K562 (cell line): ENCODE measurements around the gene LCE1D. TPM values are rescaled to one million over a fixed set of nuclear protein-coding genes. Genes with fewer than 3 reads are reported as not detected.

ENCODE experiments used
- ATAC-seq: fragments of 200-7000 bp; cut with Tn5 transposase; 3 replicates; pipeline ENCODE4 v1.9.1; 2020; ENCODE audit warnings: moderate library complexity
- BruUV-seq: library from RNA; stranded (reverse); fragments of 400-500 nt; replicated peaks from 2 replicates; lab custom pipeline; 2021; lab: Mats Ljungman, UMichigan
- CTCF ChIA-PET: fragments of 300-600 bp; formaldehyde crosslinking; extraction: SDS; loops from one replicate; lab custom pipeline; 2021; ENCODE audit warnings: low intra/inter-chr PET ratio; lab: Yijun Ruan, JAX
- POLR2A ChIA-PET: fragments of 300-600, 350-650 bp; sonication (Branson Sonifier 250); formaldehyde crosslinking; extraction: SDS; loops from one replicate; lab custom pipeline; 2021; ENCODE audit warnings: antibody characterized with exemption, inconsistent platforms; lab: Yijun Ruan, JAX
- DNase-seq, 4 experiments: peaks; one replicate each; pipeline versions ENCODE4 v3.0.0 to v3.0.0-alpha.2; 2011 to 2018; ENCODE audit warnings: low spot score in 3 of 4, mixed read lengths in 3 of 4; ENCODE audit errors: extremely low read depth in 1 of 4
- FAIRE-seq: peaks from 2 replicates; lab custom pipeline; 2011; peaks lifted over from hg19 to GRCh38; lab: Jason Lieb, UNC
- H2AFZ ChIP-seq: 2 replicates; pipeline ENCODE4 v1.6.0; 2011; ENCODE audit warnings: low read depth, low read length, control low read depth, inconsistent platforms
- H3K27ac ChIP-seq: fragments of 200-600 bp; 3 replicates; pipeline ENCODE4 v1.8.0; 2011; ENCODE audit warnings: low read depth, mild to moderate bottlenecking, control low read depth, inconsistent platforms, low read length, moderate library complexity, mixed read lengths; ENCODE audit errors: extremely low read depth
- H3K27me3 ChIP-seq, 2 experiments: fragments of 300-600 bp in 1 of 2; 2 replicates in 1 of 2; 3 replicates in 1 of 2; pipeline versions ENCODE4 v1.6.0 to v1.8.0; 2011; ENCODE audit warnings: inconsistent platforms in 2 of 2, low read length in 2 of 2, mild to moderate bottlenecking in 1 of 2, mixed read lengths in 1 of 2, moderate library complexity in 1 of 2; ENCODE audit not compliant: control insufficient read depth in 2 of 2, insufficient read depth in 2 of 2
- H3K36me3 ChIP-seq: fragments of 300-600 bp; 3 replicates; pipeline ENCODE4 v1.8.0; 2011; ENCODE audit warnings: mild to moderate bottlenecking, low read length, inconsistent platforms; ENCODE audit not compliant: control insufficient read depth, insufficient read depth
- H3K4me1 ChIP-seq, 2 experiments: fragments of 200-600 bp in 1 of 2; replicated peaks in 1 of 2; 2 replicates in 1 of 2; 3 replicates in 1 of 2; pipeline versions ENCODE4 v1.5.1 to v1.8.0; 2011; ENCODE audit warnings: inconsistent platforms in 2 of 2, low read length in 2 of 2, mild to moderate bottlenecking in 1 of 2, mixed read lengths in 1 of 2, moderate library complexity in 1 of 2; ENCODE audit not compliant: control insufficient read depth in 2 of 2, insufficient read depth in 2 of 2
- H3K4me2 ChIP-seq: 2 replicates; pipeline ENCODE4 v1.6.1; 2011; ENCODE audit warnings: low read length, control low read depth, inconsistent platforms, mixed read lengths; ENCODE audit not compliant: insufficient read depth
- H3K4me3 ChIP-seq: fragments of 200-600 bp; sonication (generic), shearing (Covaris generic); 2 replicates; pipeline ENCODE4 v1.5.1; 2016; ENCODE audit warnings: control low read depth, inconsistent platforms
- H3K79me2 ChIP-seq: fragments of 200-600 bp; 3 replicates; pipeline ENCODE4 v1.8.0; 2011; ENCODE audit warnings: low read length, inconsistent platforms; ENCODE audit not compliant: control insufficient read depth, insufficient read depth
- H3K9ac ChIP-seq, 2 experiments: 2 replicates each; pipeline versions ENCODE4 v1.6.0 to v1.6.1; 2011; ENCODE audit warnings: low read depth in 2 of 2, low read length in 2 of 2, control low read depth in 1 of 2, inconsistent platforms in 1 of 2, mild to moderate bottlenecking in 1 of 2, mixed read lengths in 1 of 2; ENCODE audit not compliant: insufficient read depth in 1 of 2
- H3K9me1 ChIP-seq: one replicate; pipeline ENCODE4 v1.6.0; 2011; ENCODE audit warnings: inconsistent platforms, mild to moderate bottlenecking, low read length, moderate library complexity; ENCODE audit not compliant: control insufficient read depth, insufficient read depth
- H3K9me3 ChIP-seq: replicated peaks from 2 replicates; pipeline ENCODE4 v1.5.1; 2011; ENCODE audit warnings: low read depth, low read length, inconsistent platforms; ENCODE audit not compliant: control insufficient read depth, insufficient read depth
- H4K20me1 ChIP-seq: replicated peaks from 2 replicates; pipeline ENCODE4 v1.6.1; 2011; ENCODE audit warnings: low read length, inconsistent platforms, mixed read lengths; ENCODE audit not compliant: control insufficient read depth, insufficient read depth
- ARID2 ChIP-seq: fragments of 450-650 bp; IDR thresholded peaks from 2 replicates; pipeline ENCODE4 v1.6.1; 2017; ENCODE audit warnings: antibody characterized with exemption, mild to moderate bottlenecking
- CCAR2 ChIP-seq: fragments of 200-400 bp; formaldehyde crosslinking; IDR thresholded peaks from 2 replicates; pipeline ENCODE4 v1.6.1; 2017; ENCODE audit warnings: mild to moderate bottlenecking, low read depth, low read length
- CHCHD3 ChIP-seq: fragments of 250-450 bp; sonication (Bioruptor Pico); IDR thresholded peaks from 2 replicates; pipeline ENCODE4 v2.1.2; 2022; ENCODE audit warnings: mild to moderate bottlenecking
- ESRRA ChIP-seq: fragments of 450-650 bp; IDR thresholded peaks from 2 replicates; pipeline ENCODE4 v1.6.1; 2014; ENCODE audit warnings: low read depth, mild to moderate bottlenecking, moderate library complexity, borderline replicate concordance
- KAT8 ChIP-seq: fragments of 450-650 bp; IDR thresholded peaks from 2 replicates; pipeline ENCODE4 v1.6.1; 2016; ENCODE audit warnings: low read depth, mild to moderate bottlenecking
- KDM1A ChIP-seq, 2 experiments: fragments of 450-650 bp; IDR thresholded peaks; 2 replicates each; pipeline ENCODE4 v1.6.1; 2016; ENCODE audit warnings: mild to moderate bottlenecking in 2 of 2
- NR0B1 ChIP-seq: fragments of 450-650 bp; IDR thresholded peaks from one replicate; pipeline ENCODE4 v1.6.1; 2018; ENCODE audit warnings: mild to moderate bottlenecking, moderate library complexity; ENCODE audit not compliant: partially characterized antibody
- POLR2B ChIP-seq: fragments of 450-650 bp; IDR thresholded peaks from 2 replicates; pipeline ENCODE4 v1.6.1; 2018; ENCODE audit warnings: low read depth; ENCODE audit not compliant: partially characterized antibody
- RUNX1 ChIP-seq: sonication (generic); IDR thresholded peaks from 2 replicates; pipeline ENCODE4 v1.6.1; 2016; ENCODE audit warnings: antibody characterized with exemption, low read depth
- STAT5B ChIP-seq: fragments of 250-450 bp; sonication (Bioruptor Pico); IDR thresholded peaks from 2 replicates; pipeline ENCODE4 v1.8.0; 2021; ENCODE audit warnings: mild to moderate bottlenecking, inconsistent platforms
- ZNF133 ChIP-seq: fragments of 250-450 bp; sonication (Bioruptor Pico); IDR thresholded peaks from 2 replicates; pipeline ENCODE4 v1.4.0; 2020; ENCODE audit warnings: mild to moderate bottlenecking
- ZNF318 ChIP-seq, 2 experiments: fragments of 450-650 bp; IDR thresholded peaks; 2 replicates each; pipeline ENCODE4 v1.6.1; 2016; ENCODE audit warnings: mild to moderate bottlenecking in 2 of 2, borderline replicate concordance in 1 of 2, low read depth in 1 of 2, moderate library complexity in 1 of 2
- ZNF445 ChIP-seq: fragments of 250-450 bp; sonication (Bioruptor Pico); IDR thresholded peaks from 2 replicates; pipeline ENCODE4 v1.4.0; 2020; ENCODE audit warnings: low read depth, mild to moderate bottlenecking, moderate library complexity
- ZNF699 ChIP-seq: fragments of 250-450 bp; sonication (Bioruptor Pico); IDR thresholded peaks from 2 replicates; pipeline ENCODE4 v1.8.0; 2021; ENCODE audit warnings: mild to moderate bottlenecking, moderate library complexity; ENCODE audit not compliant: insufficient replicate concordance
- ZZZ3 ChIP-seq: fragments of 450-650 bp; IDR thresholded peaks from 2 replicates; pipeline ENCODE4 v1.6.1; 2016; ENCODE audit warnings: antibody characterized with exemption, mild to moderate bottlenecking, moderate library complexity
- WGBS: fragments of 100-300 bp; shearing (Covaris generic); methylation state at CpG from one replicate; pipeline ENCODE4 v1.1.6; 2016; ENCODE audit warnings: low coverage, mixed read lengths; ENCODE audit not compliant: insufficient coverage; ENCODE audit errors: missing lambda C conversion rate; 5-methylcytosine and 5-hydroxymethylcytosine counted together
- in situ Hi-C: fragments of 300-500 bp; cut with MboI; formaldehyde crosslinking; loops from 4 replicates; pipeline ENCODE4 v1.15.0; 2018; ENCODE audit warnings: inconsistent platforms, mixed read lengths
- intact Hi-C: fragments of 100-400 bp; cut with micrococcal nuclease; formaldehyde crosslinking; loops from 2 replicates; pipeline ENCODE4 v1.14.2; 2022
- polyA plus RNA-seq, 8 experiments: library from polyadenylated mRNA; depleted of rRNA in 4 of 8; stranded (reverse) in 5 of 8; unstranded in 3 of 8; fragments of >200 nt; fragmentation: Nextera tagmentation in 2 of 8; fragmentation: Illumina TruSeq in 1 of 8; extraction: Ambion mirVana in 2 of 8; extraction: Trizol in 1 of 8; gene quantifications; 2 replicates each; pipeline versions ENCODE4 v1.2.1 to v1.2.3, GENCODE V29; 2011 to 2014; ENCODE audit warnings: inconsistent platforms in 1 of 8, missing spikeins in 1 of 8
- total RNA-seq, 7 experiments: library from RNA; depleted of rRNA in 6 of 7; stranded (reverse); fragments of >200 nt in 6 of 7; fragmentation: Illumina TruSeq in 2 of 7; extraction: Trizol in 2 of 7; gene quantifications; 2 replicates each; pipeline versions ENCODE4 v1.2.1 to v1.2.3, GENCODE V29; 2011 to 2021; ENCODE audit warnings: low replicate concordance in 1 of 7

LCE1D gene
- total and polyA plus RNA-seq, 9 of the 15 experiments (the other 6 are each of a cell fraction or from before 2014, with no cell fraction given) = not detected

GRCh38 chr1:152795686-152796085 lies 835 bp upstream of the LCE1D start:
- no peak overlapping the region for H2AFZ ChIP-seq
- no TSS peak for BruUV-seq
- DNase-seq (no peak), ATAC-seq (no peak), FAIRE-seq (no peak)
- H3K27ac ChIP-seq = no peak overlapping the region
- no peaks in the 10 kb centered on the region for H3K27me3 ChIP-seq
- H3K4me3 ChIP-seq = no peak overlapping the region
- H4K20me1 ChIP-seq = no peaks in the 10 kb centered on the region
- no peaks in the 10 kb centered on the region for H3K36me3 ChIP-seq
- no peak overlapping the region for H3K9ac ChIP-seq
- CTCF ChIA-PET = no interaction called here
- intact Hi-C loops (no loop called here), in situ Hi-C loops (no loop called here)
- POLR2A ChIA-PET = interaction anchor here (0.8 kb wide), 1 partner anchor 22 kb away, joined by 3 read pairs; no protein-coding TSS in a partner anchor
- WGBS = 0% methylated on average over 4 of the region's 4 CpGs
- H3K4me1 ChIP-seq = no peaks in the 10 kb centered on the region
- no peaks in the 10 kb centered on the region for H3K79me2 ChIP-seq
- H3K9me1 ChIP-seq = no peaks in the 10 kb centered on the region
- H3K4me2 ChIP-seq = no peak overlapping the region
- no peaks in the 10 kb centered on the region for H3K9me3 ChIP-seq
- no peak for TF ChIP-seq ZNF699 (CRISPR knock-in tag)
- no peak for TF ChIP-seq POLR2B
- no peak for TF ChIP-seq ZNF318 (IDR thresholded peaks at IDR 0.05; ENCODE audit: borderline replicate concordance in 1 of 2, low read depth in 1 of 2)
- no peak for TF ChIP-seq RUNX1
- TF ChIP-seq CHCHD3 (CRISPR knock-in tag) = no peak
- TF ChIP-seq ARID2 = no peak
- no peak for TF ChIP-seq KAT8
- no peak for TF ChIP-seq STAT5B (CRISPR knock-in tag)
- no peak for TF ChIP-seq ESRRA
- TF ChIP-seq ZZZ3 = no peak
- no peak for TF ChIP-seq ZNF133 (CRISPR knock-in tag)
- no peak for TF ChIP-seq ZNF445 (CRISPR knock-in tag)
- no peak for TF ChIP-seq KDM1A (IDR thresholded peaks at IDR 0.05)
- no peak for TF ChIP-seq NR0B1
- no peak for TF ChIP-seq CCAR2
